Glutamatergic neuron (in vitro differentiated cells): ENCODE measurements around the gene ZNF70. TPM values are rescaled to one million over a fixed set of nuclear protein-coding genes. Genes with fewer than 3 reads are reported as not detected.

Experiments used
- DNase-seq: peaks from one replicate; pipeline ENCODE4 v3.0.0; 2022
- H3K27ac Mint-ChIP-seq: one replicate; pipeline ENCODE4 v1.8.0; 2020; ENCODE audit warnings: mild to moderate bottlenecking, mixed read lengths, inconsistent platforms; ENCODE audit not compliant: unreplicated experiment
- H3K27me3 Mint-ChIP-seq: one replicate; pipeline ENCODE4 v1.8.0; 2020; ENCODE audit warnings: mild to moderate bottlenecking, moderate library complexity, mixed read lengths, inconsistent platforms; ENCODE audit not compliant: unreplicated experiment
- H3K36me3 Mint-ChIP-seq: one replicate; pipeline ENCODE4 v1.8.0; 2020; ENCODE audit warnings: mild to moderate bottlenecking, mixed read lengths, inconsistent platforms; ENCODE audit not compliant: unreplicated experiment
- H3K4me1 Mint-ChIP-seq: one replicate; pipeline ENCODE4 v1.8.0; 2020; ENCODE audit warnings: mild to moderate bottlenecking, low read depth, mixed read lengths, inconsistent platforms; ENCODE audit not compliant: unreplicated experiment
- H3K4me3 Mint-ChIP-seq: one replicate; pipeline ENCODE4 v1.8.0; 2020; ENCODE audit warnings: mild to moderate bottlenecking, mixed read lengths, inconsistent platforms; ENCODE audit not compliant: unreplicated experiment
- H3K9me3 Mint-ChIP-seq: one replicate; pipeline ENCODE4 v1.8.0; 2020; ENCODE audit warnings: mild to moderate bottlenecking, moderate library complexity, mixed read lengths, inconsistent platforms; ENCODE audit not compliant: unreplicated experiment
- CTCF ChIP-seq: fragments of 200-600 bp; sonication (generic); IDR thresholded peaks from one replicate; pipeline ENCODE4 v1.5.0; 2021; ENCODE audit not compliant: partially characterized antibody, unreplicated experiment
- total RNA-seq: library from RNA; stranded (reverse); fragmentation: NEBNext Ultra II Directional; extraction: Animal tissue kit (Norgen Biotek cat#: 25700); gene quantifications from one replicate; pipeline ENCODE4 v1.2.1, GENCODE V29; 2021; ENCODE audit not compliant: unreplicated experiment

Gene ZNF70
- total RNA-seq, 1 donor from 2014 or later = 9.0 TPM

GRCh38 chr22:23790819-23791737 is 40.2 kb upstream of the ZNF70 start:
- Mint-ChIP-seq H3K36me3 (peaks cover 10% of the 10 kb centered on the region), H3K27me3 (peaks cover 2% of the 10 kb centered on the region), H3K9me3 (peaks cover 10% of the 10 kb centered on the region), H3K27ac (peak overlapping the region; percentile 77), H3K4me3 (peak overlapping the region; percentile 57), H3K4me1 (peaks cover 42% of the 10 kb centered on the region)
- no peak for TF ChIP-seq CTCF
- DNase-seq = no peak

- Mint-ChIP-seq H3K27ac (peak overlapping the region; percentile 87), H3K4me1 (peaks cover 40% of the 10 kb centered on the region), H3K9me3 (peaks cover 8% of the 10 kb centered on the region), H3K4me3 (peak overlapping the region; percentile 71), H3K36me3 (peaks cover 10% of the 10 kb centered on the region), H3K27me3 (peaks cover 2% of the 10 kb centered on the region)
- no peak for TF ChIP-seq CTCF
- no peak for DNase-seq
These were observed 38.7 kb upstream of the ZNF70 start for GRCh38 chr22:23789638-23790037.

- peaks cover 8% of the 10 kb centered on the region for H3K9me3 Mint-ChIP-seq
- peaks cover 2% of the 10 kb centered on the region for H3K27me3 Mint-ChIP-seq
- peaks cover 40% of the 10 kb centered on the region for H3K4me1 Mint-ChIP-seq
- no peak for TF ChIP-seq CTCF
- DNase-seq = no peak
- H3K36me3 Mint-ChIP-seq = peaks cover 10% of the 10 kb centered on the region
- peak overlapping the region; percentile 87 for H3K27ac Mint-ChIP-seq
- peak overlapping the region; percentile 71 for H3K4me3 Mint-ChIP-seq
These were observed 38.2 kb upstream of the ZNF70 start for GRCh38 chr22:23789121-23789520.

GRCh38 chr22:23787910-23788309 is 37.0 kb upstream of the ZNF70 start:
- H3K9me3 Mint-ChIP-seq = peaks cover 8% of the 10 kb centered on the region
- peak overlapping the region; percentile 95 for H3K27ac Mint-ChIP-seq
- TF ChIP-seq CTCF = no peak

GRCh38 chr22:23787600-23787896 is 36.6 kb upstream of the ZNF70 start:
- TF ChIP-seq CTCF = no peak
- peak overlapping the region; percentile 95 for H3K27ac Mint-ChIP-seq

More at GRCh38 chr22:23787910-23788309, 37.0 kb upstream of the ZNF70 start:
- DNase-seq = no peak
- peak overlapping the region; percentile 96 for H3K4me3 Mint-ChIP-seq
- H3K27me3 Mint-ChIP-seq = peaks cover 2% of the 10 kb centered on the region
- peaks cover 35% of the 10 kb centered on the region for H3K4me1 Mint-ChIP-seq
- H3K36me3 Mint-ChIP-seq = peaks cover 5% of the 10 kb centered on the region

More at GRCh38 chr22:23787600-23787896, 36.6 kb upstream of the ZNF70 start:
- peaks cover 8% of the 10 kb centered on the region for H3K9me3 Mint-ChIP-seq
- H3K4me3 Mint-ChIP-seq = peak overlapping the region; percentile 96
- peaks cover 31% of the 10 kb centered on the region for H3K4me1 Mint-ChIP-seq
- H3K36me3 Mint-ChIP-seq = peaks cover 1% of the 10 kb centered on the region
- DNase-seq = no peak
- H3K27me3 Mint-ChIP-seq = peaks cover 2% of the 10 kb centered on the region
